ENCODE measurements around the gene ELFN2. TPM values are rescaled to one million over a fixed set of nuclear protein-coding genes. Genes with fewer than 3 reads are reported as not detected.
A peak's percentile ranks its signal among the peaks of the same experiment; 100 is the strongest.

ELFN2 gene
- total RNA-seq, 3 donors from 2014 or later = 0.03 to 0.33 (median 0.05) TPM

GRCh38 chr22:37426706-37427134 is 559 bp downstream of the ELFN2 start:
- peak in 1 of 2 donors; percentile 25 for ATAC-seq
- no peaks in the 10 kb centered on the region for H3K36me3 Mint-ChIP-seq (ENCODE audit: insufficient read depth)
- H3K4me1 Mint-ChIP-seq (ENCODE audit: low read depth) = peaks cover 14% of the 10 kb centered on the region
- no peaks in the 10 kb centered on the region for H3K9me3 Mint-ChIP-seq
- peak overlapping the region; percentile 62 for H3K4me3 Mint-ChIP-seq
- no peak for DNase-seq
- H3K27me3 Mint-ChIP-seq (ENCODE audit: low read depth) = peaks cover 59% of the 10 kb centered on the region

- ATAC-seq = no peak
- no peaks in the 10 kb centered on the region for H3K9me3 Mint-ChIP-seq
- no peak for DNase-seq
- H3K4me3 Mint-ChIP-seq = peak overlapping the region; percentile 62
- peaks cover 14% of the 10 kb centered on the region for H3K4me1 Mint-ChIP-seq (ENCODE audit: low read depth)
- H3K27me3 Mint-ChIP-seq (ENCODE audit: low read depth) = peaks cover 54% of the 10 kb centered on the region
- no peaks in the 10 kb centered on the region for H3K36me3 Mint-ChIP-seq (ENCODE audit: insufficient read depth)
Observed at GRCh38 chr22:37425800-37426705, 1.2 kb downstream of the ELFN2 start.

- peaks cover 55% of the 10 kb centered on the region for H3K27me3 Mint-ChIP-seq (ENCODE audit: low read depth)
- no peaks in the 10 kb centered on the region for H3K36me3 Mint-ChIP-seq (ENCODE audit: insufficient read depth)
- H3K9me3 Mint-ChIP-seq = no peaks in the 10 kb centered on the region
Observed at GRCh38 chr22:37425369-37425768, 1.9 kb downstream of the ELFN2 start.

GRCh38 chr22:37423283-37423682 is 4.0 kb downstream of the ELFN2 start:
- Mint-ChIP-seq H3K4me3 (no peak overlapping the region), H3K9me3 (no peaks in the 10 kb centered on the region), H3K4me1 (ENCODE audit: low read depth) (peaks cover 14% of the 10 kb centered on the region), H3K27me3 (ENCODE audit: low read depth) (peaks cover 55% of the 10 kb centered on the region), H3K36me3 (ENCODE audit: insufficient read depth) (no peaks in the 10 kb centered on the region)
- ATAC-seq (no peak), DNase-seq (no peak)

More at GRCh38 chr22:37425369-37425768, 1.9 kb downstream of the ELFN2 start:
- ATAC-seq = no peak
- DNase-seq = no peak
- peaks cover 16% of the 10 kb centered on the region for H3K4me1 Mint-ChIP-seq (ENCODE audit: low read depth)
- no peak overlapping the region for H3K4me3 Mint-ChIP-seq

GRCh38 chr22:37421468-37421877 is 5.8 kb downstream of the ELFN2 start:
- peaks cover 53% of the 10 kb centered on the region for H3K27me3 Mint-ChIP-seq (ENCODE audit: low read depth)

GRCh38 chr22:37420686-37421467 is 6.4 kb downstream of the ELFN2 start:
- Mint-ChIP-seq H3K4me3 (peak overlapping the region; percentile 83), H3K27me3 (ENCODE audit: low read depth) (peaks cover 52% of the 10 kb centered on the region), H3K4me1 (ENCODE audit: low read depth) (peaks cover 25% of the 10 kb centered on the region), H3K9me3 (no peaks in the 10 kb centered on the region), H3K36me3 (ENCODE audit: insufficient read depth) (no peaks in the 10 kb centered on the region)
- ATAC-seq (no peak), DNase-seq (no peak)

More at GRCh38 chr22:37421468-37421877, 5.8 kb downstream of the ELFN2 start:
- H3K4me1 Mint-ChIP-seq (ENCODE audit: low read depth) = peaks cover 20% of the 10 kb centered on the region
- DNase-seq (no peak), ATAC-seq (no peak)
- H3K9me3 Mint-ChIP-seq = no peaks in the 10 kb centered on the region
- H3K36me3 Mint-ChIP-seq (ENCODE audit: insufficient read depth) = no peaks in the 10 kb centered on the region
- H3K4me3 Mint-ChIP-seq = no peak overlapping the region

- H3K4me3 Mint-ChIP-seq = peak overlapping the region; percentile 83
- DNase-seq = no peak
- peaks cover 26% of the 10 kb centered on the region for H3K4me1 Mint-ChIP-seq (ENCODE audit: low read depth)
- ATAC-seq = peak; percentile 43 to 53
- no peaks in the 10 kb centered on the region for H3K36me3 Mint-ChIP-seq (ENCODE audit: insufficient read depth)
- H3K27me3 Mint-ChIP-seq (ENCODE audit: low read depth) = peaks cover 51% of the 10 kb centered on the region
- H3K9me3 Mint-ChIP-seq = no peaks in the 10 kb centered on the region
Observed at GRCh38 chr22:37419969-37420685, 7.2 kb downstream of the ELFN2 start.

- Mint-ChIP-seq H3K9me3 (no peaks in the 10 kb centered on the region), H3K4me3 (peak overlapping the region; percentile 74), H3K36me3 (ENCODE audit: insufficient read depth) (no peaks in the 10 kb centered on the region), H3K4me1 (ENCODE audit: low read depth) (peaks cover 26% of the 10 kb centered on the region), H3K27me3 (ENCODE audit: low read depth) (peaks cover 55% of the 10 kb centered on the region)
- peak; percentile 22 to 36 for ATAC-seq
- no peak for DNase-seq
Observed at GRCh38 chr22:37419370-37419968, 7.8 kb downstream of the ELFN2 start.

- no peak for ATAC-seq
- peaks cover 60% of the 10 kb centered on the region for H3K27me3 Mint-ChIP-seq (ENCODE audit: low read depth)
Observed at GRCh38 chr22:37418627-37419369, 8.5 kb downstream of the ELFN2 start.

GRCh38 chr22:37417677-37418348 is 9.5 kb downstream of the ELFN2 start:
- Mint-ChIP-seq H3K27me3 (ENCODE audit: low read depth) (peaks cover 66% of the 10 kb centered on the region), H3K36me3 (ENCODE audit: insufficient read depth) (no peaks in the 10 kb centered on the region), H3K4me3 (no peak overlapping the region), H3K9me3 (no peaks in the 10 kb centered on the region), H3K4me1 (ENCODE audit: low read depth) (peaks cover 26% of the 10 kb centered on the region)
- no peak for ATAC-seq
- DNase-seq = no peak

More at GRCh38 chr22:37418627-37419369, 8.5 kb downstream of the ELFN2 start:
- Mint-ChIP-seq H3K4me3 (peak overlapping the region; percentile 74), H3K36me3 (ENCODE audit: insufficient read depth) (no peaks in the 10 kb centered on the region), H3K4me1 (ENCODE audit: low read depth) (peaks cover 26% of the 10 kb centered on the region), H3K9me3 (no peaks in the 10 kb centered on the region)
- DNase-seq = no peak

- no peak for DNase-seq
- H3K9me3 Mint-ChIP-seq = no peaks in the 10 kb centered on the region
- H3K4me1 Mint-ChIP-seq (ENCODE audit: low read depth) = peaks cover 26% of the 10 kb centered on the region
- peaks cover 67% of the 10 kb centered on the region for H3K27me3 Mint-ChIP-seq (ENCODE audit: low read depth)
- H3K36me3 Mint-ChIP-seq (ENCODE audit: insufficient read depth) = no peaks in the 10 kb centered on the region
- no peak for ATAC-seq
- no peak overlapping the region for H3K4me3 Mint-ChIP-seq
Observed at GRCh38 chr22:37417264-37417663, 10.0 kb downstream of the ELFN2 start.

GRCh38 chr22:37416827-37417226 is 10.5 kb downstream of the ELFN2 start:
- H3K9me3 Mint-ChIP-seq = no peaks in the 10 kb centered on the region
- H3K36me3 Mint-ChIP-seq (ENCODE audit: insufficient read depth) = no peaks in the 10 kb centered on the region
- ATAC-seq (peak; percentile 26 to 28), DNase-seq (no peak)
- H3K27me3 Mint-ChIP-seq (ENCODE audit: low read depth) = peaks cover 66% of the 10 kb centered on the region
- H3K4me3 Mint-ChIP-seq = no peak overlapping the region
- peaks cover 26% of the 10 kb centered on the region for H3K4me1 Mint-ChIP-seq (ENCODE audit: low read depth)

GRCh38 chr22:37416389-37416788 is 10.9 kb downstream of the ELFN2 start:
- H3K36me3 Mint-ChIP-seq (ENCODE audit: insufficient read depth) = no peaks in the 10 kb centered on the region
- peaks cover 66% of the 10 kb centered on the region for H3K27me3 Mint-ChIP-seq (ENCODE audit: low read depth)
- peaks cover 26% of the 10 kb centered on the region for H3K4me1 Mint-ChIP-seq (ENCODE audit: low read depth)
- DNase-seq = no peak
- no peak for ATAC-seq
- no peaks in the 10 kb centered on the region for H3K9me3 Mint-ChIP-seq
- no peak overlapping the region for H3K4me3 Mint-ChIP-seq
